A549 treated with RU486 at 1 μM for 4 hours (cell line): ENCODE results near the gene SMAP1. TPM values are rescaled to one million over a fixed set of nuclear protein-coding genes. Genes with fewer than 3 reads are reported as not detected.

Experiments used
- total RNA-seq: library from RNA; stranded (reverse); fragments of 200-300 nt; extraction: Qiagen RNA extraction; gene quantifications from 5 replicates; pipeline ENCODE4 v1.2.3, GENCODE V29; 2022; ENCODE audit warnings: low read depth

Gene SMAP1
- 11.1 to 18.1 TPM (median 16.4 TPM) in 5 replicates for total RNA-seq

GRCh38 chr6:70667711-70668498, at the start of gene SMAP1:
Gene SMAP1 (plus strand): TSS chr6:70667883. CDS start chr6:70668024, 141 bp downstream.

Other genes starting within 250 kb of the SMAP1 start
- gene SDHAF4, start 101.0 kb upstream of the SMAP1 start, total RNA-seq = 2.7 to 5.3 TPM (median 4.4 TPM) in 5 replicates